Activated naive CD4-positive, alpha-beta T cell treated with anti-CD3 and anti-CD28 coated beads, Interleukin-2, amount 10 ng/mL, durations not matched to agents 7 days and 5 days (primary cell): ENCODE measurements around the gene DUSP5.

Source experiments
- CTCF ChIA-PET: fragments of 350-600 bp; sonication (Branson Sonifier 250); formaldehyde crosslinking; loops from one replicate; lab custom pipeline; 2021; ENCODE audit warnings: antibody characterized with exemption; lab: Charles Lee
- DNase-seq: peaks from one replicate; pipeline ENCODE4 v3.0.0-alpha.2; 2020
- H3K27ac Mint-ChIP-seq: one replicate; pipeline ENCODE4 v1.8.0; 2021; ENCODE audit warnings: mild to moderate bottlenecking, moderate library complexity, mixed read lengths
- H3K27me3 Mint-ChIP-seq: one replicate; pipeline ENCODE4 v1.8.0; 2021; ENCODE audit warnings: mild to moderate bottlenecking, mixed read lengths
- H3K36me3 Mint-ChIP-seq: one replicate; pipeline ENCODE4 v1.8.0; 2021; ENCODE audit warnings: mixed read lengths
- H3K4me1 Mint-ChIP-seq: one replicate; pipeline ENCODE4 v1.8.0; 2021; ENCODE audit warnings: mixed read lengths
- H3K4me3 Mint-ChIP-seq: one replicate; pipeline ENCODE4 v1.8.0; 2021; ENCODE audit warnings: mild to moderate bottlenecking, moderate library complexity, mixed read lengths
- H3K9me3 Mint-ChIP-seq: one replicate; pipeline ENCODE4 v1.8.0; 2021; ENCODE audit warnings: mixed read lengths

The DUSP5 gene

DNA sequence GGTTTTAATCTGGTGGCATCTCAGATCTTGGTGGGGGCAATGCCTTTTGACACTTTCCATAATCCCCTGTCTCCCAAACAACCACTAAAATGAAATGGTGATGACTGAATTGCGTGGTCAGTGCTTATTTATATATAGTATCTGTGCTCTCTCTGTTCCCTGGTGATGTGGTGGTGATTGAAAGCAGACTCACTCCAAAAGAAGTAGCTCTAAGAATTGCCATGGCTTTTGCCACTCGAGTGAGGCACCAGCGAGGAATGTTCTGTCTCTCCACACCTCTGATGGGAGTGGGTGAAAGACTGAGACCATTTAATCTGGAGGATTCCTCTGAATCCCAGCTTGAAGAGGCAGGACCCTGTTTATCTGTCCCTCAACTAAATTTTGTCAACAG, 2.8 kb downstream of the DUSP5 start:
- no peaks in the 10 kb centered on the region for H3K9me3 Mint-ChIP-seq
- peak overlapping the region; percentile 98 for H3K4me3 Mint-ChIP-seq
- H3K27me3 Mint-ChIP-seq: peaks cover 3% of the 10 kb centered on the region
- CTCF ChIA-PET: interaction anchor here (0.7 to 8.2 kb wide), 5 partner anchors 46 to 508 kb away, joined by 3 to 122 read pairs (median 3); no protein-coding TSS in a partner anchor
- peaks cover 61% of the 10 kb centered on the region for H3K36me3 Mint-ChIP-seq
- DNase-seq: no peak
- H3K27ac Mint-ChIP-seq: peak overlapping the region; percentile 90
- H3K4me1 Mint-ChIP-seq: peaks cover 82% of the 10 kb centered on the region

DNA sequence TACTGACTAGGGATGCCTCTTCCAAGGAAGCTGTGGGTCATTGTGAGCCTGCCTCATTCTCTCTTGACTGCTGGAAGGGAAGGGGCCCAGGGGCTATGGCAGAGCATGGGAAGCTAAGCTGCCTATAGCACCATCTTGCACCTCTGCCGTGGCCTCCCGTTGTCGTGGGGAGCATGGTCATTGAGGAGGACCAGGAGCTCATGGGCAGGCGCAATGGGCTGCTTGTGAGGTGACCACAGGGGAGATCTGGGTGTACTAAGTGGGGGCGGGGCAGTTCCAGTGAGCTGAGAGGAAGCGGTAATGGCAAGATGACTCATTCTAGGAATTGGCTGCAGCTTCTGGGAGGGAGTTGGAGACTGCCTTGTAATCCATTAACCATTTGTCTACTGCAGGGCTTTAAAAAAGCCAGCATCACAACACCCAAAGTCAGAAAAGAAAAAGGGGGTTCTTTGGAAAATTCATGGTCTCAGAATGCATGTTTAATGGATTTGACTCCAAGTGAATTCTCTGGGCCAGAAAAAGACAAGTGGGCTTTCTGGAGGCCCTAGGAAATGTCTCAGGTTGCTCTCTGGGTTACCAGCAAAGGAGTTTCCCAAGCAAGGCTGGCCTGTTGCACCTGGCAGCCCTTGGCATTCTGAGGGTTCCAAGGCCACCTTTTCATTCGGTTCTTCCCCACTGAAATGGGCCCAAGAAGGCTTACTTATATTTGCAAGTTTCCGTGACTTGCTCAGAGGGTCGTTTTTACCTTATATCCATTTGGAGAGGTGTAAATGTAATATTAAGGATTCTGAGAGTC, 3.6 kb downstream of the DUSP5 start:
- Mint-ChIP-seq H3K27ac (peak overlapping the region; percentile 90), H3K4me3 (peak overlapping the region; percentile 98), H3K4me1 (peaks cover 82% of the 10 kb centered on the region), H3K9me3 (no peaks in the 10 kb centered on the region), H3K27me3 (peaks cover under 1% of the 10 kb centered on the region), H3K36me3 (peaks cover 66% of the 10 kb centered on the region)
- CTCF ChIA-PET: interaction anchor here (0.7 to 8.2 kb wide), 7 partner anchors 38 to 507 kb away, joined by 3 to 122 read pairs (median 3); no protein-coding TSS in a partner anchor
- peak; percentile 80 for DNase-seq

DNA sequence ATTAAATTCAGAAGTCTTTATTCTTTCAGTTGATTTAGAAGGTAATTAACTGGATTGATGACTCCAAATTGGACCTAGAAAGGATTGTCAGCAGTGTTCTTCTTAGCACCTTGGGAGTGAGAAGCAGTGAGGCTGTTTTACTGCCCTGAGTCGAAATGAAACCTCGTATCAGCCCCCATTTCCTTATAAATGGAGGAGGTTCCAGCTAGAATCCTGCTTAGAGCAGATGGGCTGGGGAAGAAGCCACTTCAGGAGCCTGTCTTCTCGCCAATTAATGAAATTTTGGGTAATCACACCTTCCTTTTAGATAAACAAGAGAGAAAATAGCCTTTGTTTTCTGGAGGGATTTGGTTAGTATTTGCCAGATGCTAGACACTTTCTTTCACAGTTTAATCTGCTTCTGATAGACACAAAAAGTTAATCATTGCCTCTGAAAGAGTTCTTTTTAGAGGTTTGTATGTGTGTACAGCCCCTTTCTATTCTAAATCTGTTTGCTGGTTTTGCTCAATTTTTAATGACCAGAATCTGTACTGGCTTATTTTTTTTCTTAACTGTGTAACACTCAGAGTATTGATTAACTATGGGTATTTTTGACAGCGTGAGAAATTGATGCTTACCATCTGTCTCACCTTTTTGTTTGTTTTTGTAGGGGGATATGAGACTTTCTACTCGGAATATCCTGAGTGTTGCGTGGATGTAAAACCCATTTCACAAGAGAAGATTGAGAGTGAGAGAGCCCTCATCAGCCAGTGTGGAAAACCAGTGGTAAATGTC, 4.6 kb downstream of the DUSP5 start:
- Mint-ChIP-seq H3K36me3 (peaks cover 75% of the 10 kb centered on the region), H3K9me3 (no peaks in the 10 kb centered on the region), H3K27ac (peak overlapping the region; percentile 90), H3K4me3 (peak overlapping the region; percentile 98), H3K27me3 (no peaks in the 10 kb centered on the region), H3K4me1 (peaks cover 84% of the 10 kb centered on the region)
- no peak for DNase-seq
- CTCF ChIA-PET: interaction anchor here (0.8 to 8.2 kb wide), 9 partner anchors 38 to 197 kb away, joined by 3 to 122 read pairs (median 3); partner anchors contain the start of gene SMNDC1

DNA sequence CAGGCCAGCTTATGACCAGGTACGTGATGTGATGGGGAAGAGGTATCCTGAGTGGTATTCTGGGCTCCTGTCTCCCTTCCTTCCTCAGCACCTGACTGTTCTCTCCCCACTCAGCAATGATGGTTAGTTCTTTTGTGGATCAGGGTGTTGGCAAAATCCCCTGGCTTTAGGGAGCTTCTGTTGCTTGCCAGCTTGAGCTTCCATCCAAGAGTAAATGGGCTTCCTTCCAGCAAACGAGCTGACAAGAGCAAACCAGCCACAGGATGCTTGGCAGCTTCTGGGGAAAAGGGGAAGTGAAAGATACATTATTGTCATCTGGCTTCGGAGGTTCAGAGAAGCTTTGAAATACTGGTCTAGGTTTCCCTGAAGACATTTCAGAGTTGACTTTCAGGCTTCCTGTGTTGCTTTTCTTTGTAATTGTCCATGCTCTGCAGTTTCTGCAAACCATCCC, 5.2 kb downstream of the DUSP5 start:
- Mint-ChIP-seq H3K27me3 (no peaks in the 10 kb centered on the region), H3K27ac (peak overlapping the region; percentile 90), H3K4me1 (peaks cover 87% of the 10 kb centered on the region), H3K4me3 (peak overlapping the region; percentile 98), H3K9me3 (no peaks in the 10 kb centered on the region), H3K36me3 (peaks cover 80% of the 10 kb centered on the region)
- peak; percentile 36 for DNase-seq
- CTCF ChIA-PET: interaction anchor here (0.8 to 8.2 kb wide), 11 partner anchors 26 to 198 kb away, joined by 3 to 122 read pairs (median 3); partner anchors contain the start of gene SMNDC1

DNA sequence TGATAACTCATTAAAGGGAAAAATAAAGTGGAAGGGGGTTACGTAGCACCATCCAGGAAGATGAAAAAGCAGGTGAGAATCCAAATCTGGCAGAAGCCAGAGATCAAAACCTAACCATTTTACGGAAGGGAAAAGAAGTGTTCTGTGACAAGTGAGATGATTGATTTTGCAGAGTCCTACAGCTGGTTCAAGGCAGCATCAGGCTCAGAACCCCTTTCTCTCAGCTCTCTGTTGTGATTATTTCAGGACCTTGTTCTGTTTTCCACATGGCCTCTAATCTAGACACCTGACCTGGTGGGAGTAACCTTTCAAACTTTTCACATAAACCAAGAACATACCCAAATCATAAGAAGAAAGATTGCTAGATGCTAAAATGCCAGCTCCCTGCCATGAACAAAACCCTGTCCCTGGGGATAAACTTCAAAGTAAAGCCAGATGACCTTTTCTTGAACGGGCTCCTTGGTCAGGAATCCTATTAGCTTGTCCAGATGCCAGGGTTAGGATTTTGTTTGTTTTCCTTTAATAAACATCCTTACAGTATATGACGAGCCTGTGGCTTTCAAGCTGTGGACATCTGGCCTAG, 5.9 kb downstream of the DUSP5 start:
- Mint-ChIP-seq H3K4me1 (peaks cover 95% of the 10 kb centered on the region), H3K4me3 (peak overlapping the region; percentile 98), H3K27ac (peak overlapping the region; percentile 90), H3K36me3 (peaks cover 87% of the 10 kb centered on the region), H3K9me3 (no peaks in the 10 kb centered on the region), H3K27me3 (no peaks in the 10 kb centered on the region)
- DNase-seq: no peak
- CTCF ChIA-PET: interaction anchor here (0.9 to 8.2 kb wide), 12 partner anchors 25 to 199 kb away, joined by 3 to 122 read pairs (median 3); partner anchors contain the start of gene SMNDC1

DNA sequence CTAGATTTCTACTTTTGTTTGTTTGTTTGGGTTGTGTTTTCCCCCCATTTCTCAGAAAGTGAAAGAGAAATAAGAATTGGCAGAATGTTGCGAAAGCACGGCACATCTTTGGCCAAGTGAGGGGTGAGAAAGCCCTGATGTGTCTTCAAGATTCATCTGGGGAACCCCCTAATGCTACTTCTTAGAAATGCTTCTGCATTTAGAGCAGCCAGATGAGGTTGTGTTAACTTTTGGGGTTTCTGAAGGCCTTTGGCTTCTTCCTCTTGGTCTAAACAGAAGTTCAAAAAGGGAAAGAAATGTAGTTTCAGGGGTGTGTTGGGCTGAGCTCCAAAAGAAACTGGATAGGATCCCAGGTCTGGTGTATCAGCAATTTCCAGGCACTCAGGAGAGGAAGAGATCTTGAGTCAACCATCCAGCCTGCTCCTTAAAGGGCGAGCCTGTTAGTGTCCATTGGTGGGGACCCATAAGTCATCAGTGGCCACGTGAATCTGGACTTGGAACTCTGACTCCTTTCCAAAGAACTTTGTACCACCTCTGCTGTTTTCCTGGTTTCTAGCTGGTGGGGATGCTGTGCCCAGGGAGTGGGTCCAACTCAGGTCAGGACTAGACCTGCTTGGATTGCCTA, 6.5 kb downstream of the DUSP5 start:
- Mint-ChIP-seq H3K36me3 (peaks cover 88% of the 10 kb centered on the region), H3K9me3 (no peaks in the 10 kb centered on the region), H3K4me3 (peak overlapping the region; percentile 98), H3K27ac (peak overlapping the region; percentile 90), H3K4me1 (peaks cover 95% of the 10 kb centered on the region), H3K27me3 (no peaks in the 10 kb centered on the region)
- CTCF ChIA-PET: interaction anchor here (0.9 to 8.2 kb wide), 10 partner anchors 25 to 192 kb away, joined by 3 to 122 read pairs (median 4); no protein-coding TSS in a partner anchor
- peak; percentile 80 for DNase-seq

DNA sequence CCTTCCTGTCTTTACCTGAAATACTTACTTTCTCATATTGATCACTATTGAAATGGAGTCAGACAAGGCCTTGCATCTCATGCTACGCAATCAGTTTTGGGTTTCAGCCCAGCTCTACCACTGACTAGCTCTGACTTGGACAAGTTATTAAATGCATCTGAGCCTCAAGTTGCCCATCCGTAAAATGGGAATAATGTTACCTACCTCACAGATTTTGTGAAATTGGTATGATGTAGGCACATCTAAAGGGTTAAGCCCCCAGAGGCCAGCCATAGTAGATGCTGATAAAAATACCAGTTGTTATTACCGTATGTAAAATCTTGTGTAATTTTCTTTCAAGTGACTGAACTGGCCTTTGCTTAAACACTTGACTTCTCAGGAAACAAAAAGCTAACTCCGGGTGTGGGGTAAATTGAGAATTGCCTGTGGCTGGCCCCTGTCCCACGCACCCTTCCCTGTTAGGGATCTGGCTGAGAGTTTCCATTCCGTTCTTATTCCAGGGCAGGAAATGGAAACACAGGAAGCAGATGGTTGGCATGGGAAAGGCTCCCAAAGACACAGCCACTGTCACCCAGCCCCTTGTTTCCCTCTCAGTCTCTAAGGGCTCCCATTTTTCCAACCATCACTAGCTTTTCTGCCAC, 7.5 kb downstream of the DUSP5 start:
- Mint-ChIP-seq H3K4me1 (peaks cover 87% of the 10 kb centered on the region), H3K4me3 (peak overlapping the region; percentile 34), H3K9me3 (no peaks in the 10 kb centered on the region), H3K27me3 (no peaks in the 10 kb centered on the region), H3K27ac (peak overlapping the region; percentile 90), H3K36me3 (peaks cover 88% of the 10 kb centered on the region)
- DNase-seq: no peak
- CTCF ChIA-PET: interaction anchor here (1.2 to 8.2 kb wide), 5 partner anchors 41 to 199 kb away, joined by 3 to 122 read pairs (median 6); no protein-coding TSS in a partner anchor

DNA sequence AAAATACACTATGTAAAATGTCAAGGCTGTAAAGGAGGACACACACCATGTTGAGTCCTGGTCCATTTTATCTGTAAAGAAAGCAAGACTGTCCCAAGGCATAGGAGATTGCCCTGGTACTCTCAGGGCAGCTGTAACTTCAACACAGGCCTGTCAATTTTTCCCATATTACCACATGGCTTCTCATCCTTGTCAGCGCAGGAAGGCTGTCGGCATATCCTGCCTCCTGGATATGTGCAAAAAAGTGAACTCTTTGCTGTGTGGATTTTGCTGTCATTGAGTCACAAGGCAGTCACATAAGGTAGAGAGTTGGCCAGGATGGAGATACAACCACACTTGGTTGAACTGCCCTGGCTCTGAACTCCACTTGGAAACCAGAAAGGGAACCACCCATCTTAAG, 8.7 kb downstream of the DUSP5 start:
- Mint-ChIP-seq H3K27ac (peak overlapping the region; percentile 62), H3K36me3 (peaks cover 92% of the 10 kb centered on the region), H3K9me3 (no peaks in the 10 kb centered on the region), H3K4me1 (peaks cover 78% of the 10 kb centered on the region), H3K27me3 (no peaks in the 10 kb centered on the region), H3K4me3 (no peak overlapping the region)
- DNase-seq: no peak
- CTCF ChIA-PET: interaction anchor here (1.2 to 1.9 kb wide), 2 partner anchors 40 to 200 kb away, joined by 3 to 6 read pairs; no protein-coding TSS in a partner anchor

DNA sequence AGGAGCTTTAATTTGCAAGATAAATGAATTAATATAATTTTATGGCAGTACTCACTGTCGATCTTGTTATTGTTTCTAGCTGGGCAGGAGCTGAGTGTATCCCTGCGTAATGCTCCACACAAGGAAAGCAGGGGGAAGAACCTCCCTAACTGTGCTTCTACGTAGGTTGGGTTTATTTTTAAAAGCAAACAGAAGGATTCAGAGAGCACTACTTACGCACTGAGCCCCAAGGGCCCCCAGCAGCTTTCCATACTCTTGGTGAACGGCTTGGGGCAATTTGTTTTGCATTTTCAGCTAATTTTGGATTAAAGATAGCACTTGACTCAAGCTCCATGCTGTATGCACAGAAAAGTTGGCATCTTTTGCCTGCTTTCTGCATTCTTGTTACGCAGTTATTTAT, 9.6 kb downstream of the DUSP5 start:
- peaks cover 95% of the 10 kb centered on the region for H3K36me3 Mint-ChIP-seq
- H3K4me1 Mint-ChIP-seq: peaks cover 69% of the 10 kb centered on the region
- no peak overlapping the region for H3K4me3 Mint-ChIP-seq
- H3K27me3 Mint-ChIP-seq: no peaks in the 10 kb centered on the region
- DNase-seq: no peak
- no peaks in the 10 kb centered on the region for H3K9me3 Mint-ChIP-seq
- CTCF ChIA-PET: interaction anchor here (0.6 kb wide), 1 partner anchor 17 kb away, joined by 3 read pairs; no protein-coding TSS in a partner anchor
- H3K27ac Mint-ChIP-seq: no peak overlapping the region

DNA sequence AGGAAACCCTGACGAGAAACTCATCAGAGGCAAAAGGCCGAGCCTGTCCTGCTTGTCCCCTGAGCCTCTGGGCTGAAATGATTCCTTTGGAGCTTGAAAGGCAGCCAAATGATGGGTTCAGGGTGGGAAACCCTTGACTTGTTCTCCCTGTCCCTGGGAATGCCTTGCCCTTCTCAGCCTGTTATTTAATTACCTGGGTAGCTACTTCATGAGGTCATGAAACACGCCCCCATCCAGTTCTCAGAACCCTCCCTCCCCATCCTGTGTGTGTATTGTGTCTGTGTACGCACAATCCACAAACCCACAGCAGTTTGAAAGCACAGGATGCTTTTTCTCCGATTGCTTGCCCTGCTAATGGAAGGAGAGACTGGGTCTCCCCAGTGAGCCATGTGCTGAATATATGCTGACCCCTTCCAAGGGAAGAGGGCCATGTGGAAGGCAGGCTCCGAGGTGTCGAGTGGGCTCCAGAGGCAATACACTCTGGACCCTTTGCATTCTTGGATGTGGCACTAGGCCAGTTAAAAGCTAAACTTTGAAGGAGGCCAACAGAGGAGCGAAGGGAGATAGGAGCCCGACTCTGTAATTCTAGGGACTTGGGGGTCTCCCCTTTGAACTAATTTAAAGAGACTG, 10.6 kb downstream of the DUSP5 start:
- CTCF ChIA-PET: no interaction called here
- Mint-ChIP-seq H3K36me3 (peaks cover 95% of the 10 kb centered on the region), H3K4me1 (peaks cover 67% of the 10 kb centered on the region), H3K27me3 (no peaks in the 10 kb centered on the region), H3K4me3 (no peak overlapping the region), H3K9me3 (no peaks in the 10 kb centered on the region), H3K27ac (no peak overlapping the region)
- DNase-seq: no peak

DNA sequence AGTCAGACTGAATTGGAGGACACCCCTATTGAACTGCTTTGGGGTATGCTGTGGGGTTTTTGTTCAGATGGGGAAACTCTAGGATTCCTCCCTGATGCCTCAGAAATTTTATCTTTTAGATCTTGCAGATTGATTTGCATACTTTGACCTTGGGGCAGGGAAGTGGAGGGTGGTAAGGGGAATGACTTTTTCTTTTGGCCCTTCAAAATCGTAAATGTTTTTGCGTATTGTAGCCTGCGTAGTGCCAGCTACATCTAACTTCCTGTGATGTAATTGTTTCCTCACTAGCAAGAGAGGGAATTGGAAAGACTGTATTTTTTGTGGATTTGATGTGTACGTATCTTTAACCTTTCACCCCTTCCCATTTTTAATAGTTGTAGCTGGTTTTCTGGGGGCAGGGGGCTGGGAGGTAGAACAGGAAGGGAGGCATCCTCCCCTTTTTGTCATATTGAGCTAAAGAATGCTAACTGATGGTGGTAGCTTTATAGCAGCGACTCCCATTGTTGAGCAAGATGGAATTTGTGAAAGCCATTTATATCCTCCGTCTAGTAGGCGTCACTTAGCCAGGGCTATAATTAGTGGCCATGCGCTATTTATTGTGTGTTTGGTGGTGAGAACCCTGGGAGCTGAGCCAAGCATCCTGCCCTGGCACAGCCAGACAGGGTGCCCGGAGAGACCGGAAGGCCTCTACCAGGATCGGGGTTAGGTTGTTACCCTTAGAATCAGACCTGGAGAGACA, 11.3 kb downstream of the DUSP5 start:
- Mint-ChIP-seq H3K36me3 (peaks cover 95% of the 10 kb centered on the region), H3K27ac (no peak overlapping the region), H3K4me1 (peaks cover 61% of the 10 kb centered on the region), H3K4me3 (no peak overlapping the region), H3K27me3 (no peaks in the 10 kb centered on the region), H3K9me3 (no peaks in the 10 kb centered on the region)
- DNase-seq: peak; percentile 1
- CTCF ChIA-PET: no interaction called here

DNA sequence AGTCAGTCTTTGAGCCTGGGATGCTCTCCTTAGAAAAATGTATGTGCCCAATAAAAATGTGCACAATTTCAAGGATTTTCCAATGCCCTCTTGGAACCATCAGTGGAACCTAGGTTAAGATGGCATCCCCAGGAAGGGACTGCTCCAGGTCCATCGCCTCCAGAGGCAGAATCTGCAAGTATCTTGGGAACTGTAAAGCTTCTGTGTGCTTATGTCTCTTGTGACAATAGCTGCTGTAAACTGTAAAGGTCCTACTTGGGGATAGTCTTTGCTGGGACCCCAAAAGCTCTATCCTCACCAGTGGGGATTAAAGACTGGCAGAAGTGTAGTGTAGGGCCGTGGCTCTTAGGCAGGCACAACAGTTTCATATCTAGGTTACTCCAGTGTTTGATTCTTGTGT, 11.9 kb downstream of the DUSP5 start:
- CTCF ChIA-PET: no interaction called here
- Mint-ChIP-seq H3K4me3 (no peak overlapping the region), H3K27me3 (no peaks in the 10 kb centered on the region), H3K4me1 (peaks cover 56% of the 10 kb centered on the region), H3K27ac (no peak overlapping the region), H3K36me3 (peaks cover 94% of the 10 kb centered on the region), H3K9me3 (no peaks in the 10 kb centered on the region)
- no peak for DNase-seq
